GM19397 (cell line): ENCODE data around the gene KNSTRN.
A peak's percentile ranks its signal among the peaks of the same experiment; 100 is the strongest.

ENCODE experiments used
- ATAC-seq: cut with Tn5 transposase; IDR thresholded peaks from one replicate; pipeline ENCODE4 v1.9.1; 2021; ENCODE audit warnings: mild to moderate bottlenecking, moderate library complexity; ENCODE audit not compliant: unreplicated experiment

Gene KNSTRN

DNA sequence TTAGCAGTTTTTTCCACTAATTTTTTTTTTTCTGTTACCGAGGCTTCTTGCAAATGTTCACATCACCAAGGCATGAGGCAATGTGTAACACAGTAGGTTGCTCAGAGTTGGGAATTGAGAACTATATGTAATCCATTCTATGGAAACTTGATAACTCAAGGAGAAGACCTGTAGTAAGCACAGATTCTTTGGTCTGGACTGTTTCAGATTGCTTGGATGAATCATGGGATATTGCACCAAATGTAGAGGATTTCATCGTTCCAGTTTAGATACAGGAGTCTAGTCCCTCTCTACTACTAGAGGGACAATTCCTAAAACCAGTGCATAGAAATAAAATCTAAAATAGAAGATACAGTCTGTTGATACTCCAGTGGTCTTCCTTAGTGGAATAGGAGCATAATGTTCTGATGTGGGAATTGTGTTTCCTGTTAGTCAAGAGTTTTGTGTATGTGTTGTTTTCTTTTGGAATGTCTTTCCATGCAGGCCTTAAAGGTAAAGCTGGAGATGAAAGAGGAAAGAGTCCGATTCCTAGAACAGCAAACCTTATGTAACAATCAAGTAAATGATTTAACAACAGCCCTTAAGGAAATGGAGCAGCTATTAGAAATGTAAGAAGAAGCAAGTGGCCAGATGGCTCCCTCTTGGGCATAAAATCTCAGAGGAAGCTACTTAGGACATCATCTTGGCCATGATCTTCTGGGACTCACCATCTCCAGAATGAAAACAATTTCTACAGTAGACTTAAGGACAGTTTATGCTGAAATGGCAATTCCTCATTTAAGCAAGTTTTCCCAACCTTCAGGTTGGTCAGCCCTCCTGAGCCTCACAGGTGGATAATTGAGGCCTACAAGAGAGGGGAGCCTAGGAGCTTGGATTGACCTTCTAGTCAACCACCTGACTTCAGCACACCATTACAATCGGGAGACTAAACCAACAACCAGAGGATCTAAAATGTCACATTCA is 10.7 kb downstream of the KNSTRN start:
- ATAC-seq, result no peak

GRCh38 chr15:40397688-40398412 is 15.3 kb downstream of the KNSTRN start:
- ATAC-seq, result no peak

GRCh38 chr15:40398413-40398873 is 15.9 kb downstream of the KNSTRN start:
- peak; percentile 76 for ATAC-seq

GRCh38 chr15:40399370-40399769 is 16.8 kb downstream of the KNSTRN start:
- ATAC-seq, result no peak

- peak; percentile 85 for ATAC-seq
These were observed 23.2 kb downstream of the KNSTRN start, which contains the start of gene IVD for GRCh38 chr15:40405501-40406381. TSS of gene IVD (plus strand) at chr15:40405795. CDS start at chr15:40405828, 33 bp downstream.

DNA sequence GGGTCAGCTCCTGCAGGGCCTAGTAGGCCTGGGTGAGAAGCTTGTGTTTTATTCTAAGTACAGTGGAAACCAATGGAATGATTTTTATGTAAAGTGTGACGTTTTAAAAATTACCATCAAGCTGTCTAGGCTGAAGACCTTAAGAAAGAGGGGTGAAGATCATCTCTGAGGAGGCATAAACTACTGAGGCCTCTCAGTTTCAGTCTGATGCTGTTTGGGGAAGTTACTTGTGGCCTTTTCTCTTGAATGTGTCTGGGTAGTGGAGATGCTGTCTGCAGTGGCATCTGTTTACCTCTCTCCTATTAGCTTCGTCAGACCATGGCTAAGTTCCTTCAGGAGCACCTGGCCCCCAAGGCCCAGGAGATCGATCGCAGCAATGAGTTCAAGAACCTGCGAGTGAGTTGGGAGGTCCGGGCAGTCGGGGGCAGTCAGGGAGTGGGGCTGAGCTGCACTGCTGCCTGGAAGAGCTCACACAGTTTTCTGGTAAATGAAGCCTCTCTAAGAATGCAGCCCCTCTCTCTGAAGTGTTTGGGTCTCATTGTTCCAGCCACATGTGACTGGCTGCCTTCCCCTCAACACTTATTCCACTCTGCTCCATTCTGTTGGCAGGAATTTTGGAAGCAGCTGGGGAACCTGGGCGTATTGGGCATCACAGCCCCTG is 24.9 kb downstream of the KNSTRN start:
- ATAC-seq, result peak; percentile 54

- no peak for ATAC-seq
These were observed 26.8 kb downstream of the KNSTRN start for GRCh38 chr15:40409366-40409765.

DNA sequence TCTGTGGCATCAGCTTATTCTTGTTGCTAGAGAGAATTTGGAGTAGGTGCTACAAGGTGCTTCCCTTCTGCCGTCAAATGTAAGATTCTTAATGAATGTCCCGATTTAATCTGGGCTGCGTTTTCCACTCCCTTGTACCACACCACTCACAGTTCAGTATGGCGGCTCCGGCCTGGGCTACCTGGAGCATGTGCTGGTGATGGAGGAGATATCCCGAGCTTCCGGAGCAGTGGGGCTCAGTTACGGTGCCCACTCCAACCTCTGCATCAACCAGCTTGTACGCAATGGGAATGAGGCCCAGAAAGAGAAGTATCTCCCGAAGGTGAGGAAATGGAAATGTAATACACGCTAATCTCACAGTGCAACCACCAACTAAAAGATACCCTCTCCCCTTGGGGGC is 28.0 kb downstream of the KNSTRN start:
- ATAC-seq, result no peak

GRCh38 chr15:40412095-40412759 is 29.7 kb downstream of the KNSTRN start:
- no peak for ATAC-seq

GRCh38 chr15:40413036-40413435 is 30.5 kb downstream of the KNSTRN start:
- no peak for ATAC-seq

GRCh38 chr15:40414816-40415215 is 32.3 kb downstream of the KNSTRN start:
- no peak for ATAC-seq

DNA sequence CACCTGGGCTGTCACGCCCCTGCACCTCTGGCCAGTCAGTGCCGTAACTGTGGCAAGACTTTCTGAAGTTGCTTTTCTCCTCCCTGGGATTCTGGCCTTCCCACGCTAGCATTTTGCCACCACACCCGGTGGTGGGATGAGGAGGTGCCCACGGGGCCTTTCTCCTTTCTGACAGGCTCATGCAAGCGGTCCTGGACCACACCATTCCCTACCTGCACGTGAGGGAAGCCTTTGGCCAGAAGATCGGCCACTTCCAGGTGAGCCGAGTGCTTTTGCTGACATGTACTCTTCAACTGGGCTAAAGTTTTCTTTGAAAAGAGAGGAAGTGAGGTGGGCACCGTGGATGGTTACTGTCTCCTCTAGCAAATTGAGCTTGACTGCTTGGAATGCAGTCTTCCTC is 32.7 kb downstream of the KNSTRN start:
- ATAC-seq, result no peak

GRCh38 chr15:40416056-40416455 is 33.5 kb downstream of the KNSTRN start:
- no peak for ATAC-seq

- no peak for ATAC-seq
These were observed 35.6 kb downstream of the KNSTRN start for GRCh38 chr15:40418126-40418525.

- ATAC-seq, result no peak
These were observed 37.7 kb downstream of the KNSTRN start for GRCh38 chr15:40420071-40420713.

GRCh38 chr15:40420793-40421192 is 38.3 kb downstream of the KNSTRN start:
- no peak for ATAC-seq

GRCh38 chr15:40421246-40422157 is 39.0 kb downstream of the KNSTRN start:
- ATAC-seq, result peak; percentile 88

- ATAC-seq, result no peak
These were observed 42.1 kb downstream of the KNSTRN start for GRCh38 chr15:40424483-40425115.
